ENCODE results near the gene CLOCK.
"Not testable (repeated sequence)": the region's sequence is repeated elsewhere in the genome, so short reads cannot be mapped to it uniquely, and the experiment has no call there.

Gene CLOCK

DNA sequence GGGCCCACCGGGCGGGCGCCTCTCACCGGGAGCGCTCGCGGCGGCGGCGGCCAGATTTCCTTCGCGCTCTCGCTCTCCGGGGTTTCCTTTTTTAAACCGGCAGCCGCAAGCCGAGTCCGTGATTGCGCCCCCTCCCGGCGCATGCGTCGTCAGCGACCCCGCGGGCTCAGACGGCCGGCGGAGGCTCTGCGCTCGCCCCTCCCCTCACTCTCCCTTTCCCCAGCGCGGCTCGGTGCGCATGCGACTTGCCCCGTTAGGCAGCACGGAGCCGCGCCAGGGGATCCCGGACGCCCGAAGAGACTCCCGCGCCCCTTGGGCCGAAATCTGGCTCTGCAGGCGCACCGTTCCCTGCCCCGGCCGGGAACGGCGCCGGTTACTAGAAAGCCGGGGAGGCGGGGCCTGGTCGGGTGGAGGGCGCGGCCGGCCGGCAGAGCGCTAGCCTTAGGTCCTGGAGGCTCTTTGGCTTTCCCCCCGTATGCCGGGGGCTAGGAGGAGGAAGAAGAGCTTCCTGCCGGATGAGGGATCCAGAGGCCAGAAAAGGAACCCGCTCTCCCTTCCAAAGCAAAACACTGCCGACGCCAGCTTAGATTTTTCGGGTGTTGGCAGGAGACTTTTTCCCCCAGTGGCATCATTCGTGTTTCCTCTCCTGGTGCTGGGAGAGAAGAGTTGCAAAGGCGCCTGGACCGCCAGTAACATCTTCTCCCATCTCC is at the start of gene CLOCK:
Gene CLOCK (minus strand): TSS at position 154 of the 710 bp plus-strand sequence. CDS start 64,124 bp downstream, outside the sequence.
- peak; percentile 77 for DNase-seq

DNA sequence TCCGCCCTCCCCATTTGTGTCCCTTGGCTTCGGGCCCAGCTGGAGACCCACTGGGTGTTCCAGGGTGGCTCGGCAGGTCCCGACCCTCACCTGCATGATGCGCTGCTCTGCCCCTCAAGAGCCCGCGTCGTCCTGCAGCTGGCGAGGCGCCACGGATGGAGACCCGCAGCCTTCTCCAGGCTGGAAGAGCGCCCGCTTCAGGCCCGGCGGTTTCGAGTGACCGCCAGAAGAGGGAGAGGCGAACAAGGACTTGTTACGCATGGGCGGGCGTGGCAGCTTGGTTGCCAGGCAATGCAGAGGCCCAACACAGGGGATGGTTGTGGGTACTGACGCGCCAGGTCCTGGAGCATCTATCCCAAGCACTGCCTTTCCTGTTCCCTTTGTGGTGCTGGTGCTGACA is 45.3 kb upstream of the CLOCK start, which contains the start of gene PDCL2:
Gene PDCL2 (minus strand): TSS at position 232 of the 400 bp plus-strand sequence. CDS start 136 bp downstream, at position 96.
- no peak for DNase-seq

GRCh38 chr4:55588160-55588559 is 41.5 kb upstream of the CLOCK start:
- DNase-seq, result no peak

- DNase-seq, result not testable (repeated sequence)
These were observed 36.1 kb upstream of the CLOCK start for GRCh38 chr4:55582773-55583172.

DNA sequence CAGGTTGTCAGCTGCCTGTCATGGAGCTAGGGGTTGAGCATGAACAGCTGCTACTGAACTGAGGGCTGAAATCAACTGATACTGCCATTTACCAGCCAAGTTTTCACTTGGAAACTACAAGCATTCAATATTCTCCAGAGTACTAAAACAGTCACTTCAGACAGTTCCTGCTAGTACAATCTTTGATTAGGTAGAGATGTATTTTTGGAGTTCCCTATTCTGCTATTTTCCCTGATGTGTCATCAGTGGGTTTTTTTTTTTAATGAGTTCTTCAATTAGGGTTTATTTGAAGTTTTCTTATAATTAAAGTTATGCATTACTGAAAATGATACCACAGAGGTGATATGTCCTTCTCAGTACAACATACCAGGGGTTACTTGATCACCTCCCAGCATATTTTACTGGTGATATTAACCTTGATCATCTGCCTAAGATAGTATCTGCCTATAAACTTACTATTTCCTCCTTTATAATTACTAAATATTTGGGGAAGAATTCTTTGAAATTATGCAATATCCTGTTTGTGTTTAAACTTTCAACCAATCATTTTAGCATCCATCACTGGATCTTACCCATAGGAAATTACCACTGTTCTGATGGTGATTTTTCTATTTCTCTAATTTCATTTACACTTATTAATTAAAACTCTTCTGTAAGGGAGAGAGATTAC is 31.8 kb upstream of the CLOCK start:
- DNase-seq, result peak; percentile 0

DNA sequence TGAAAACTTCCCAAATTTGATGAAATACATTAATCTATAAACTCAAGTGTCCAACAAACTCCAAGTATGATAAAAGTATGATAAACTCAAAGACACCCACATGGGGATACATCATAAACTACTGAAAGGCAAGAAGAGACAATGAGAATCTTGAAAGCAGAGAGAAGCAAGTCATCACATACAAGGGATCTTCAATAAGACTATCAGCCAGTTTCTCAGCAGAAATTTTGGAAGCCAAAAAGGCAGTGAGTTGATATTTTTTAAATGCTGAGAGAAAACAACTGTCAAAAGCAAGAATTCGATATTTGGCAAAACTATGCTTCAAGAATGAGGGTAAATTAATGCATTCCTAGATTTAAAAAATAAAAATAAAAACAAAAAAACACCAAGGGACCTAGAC is 28.8 kb upstream of the CLOCK start:
- DNase-seq, result no peak

GRCh38 chr4:55574252-55574651 is 27.5 kb upstream of the CLOCK start:
- DNase-seq, result peak; percentile 1

- DNase-seq, result no peak
These were observed 25.1 kb upstream of the CLOCK start for GRCh38 chr4:55571806-55572205.

GRCh38 chr4:55568905-55569504 is 22.3 kb upstream of the CLOCK start:
- no peak for DNase-seq

- DNase-seq, result no peak
These were observed 15.2 kb upstream of the CLOCK start for GRCh38 chr4:55561889-55562288.

GRCh38 chr4:55560096-55560495 is 13.4 kb upstream of the CLOCK start:
- DNase-seq, result no peak

DNA sequence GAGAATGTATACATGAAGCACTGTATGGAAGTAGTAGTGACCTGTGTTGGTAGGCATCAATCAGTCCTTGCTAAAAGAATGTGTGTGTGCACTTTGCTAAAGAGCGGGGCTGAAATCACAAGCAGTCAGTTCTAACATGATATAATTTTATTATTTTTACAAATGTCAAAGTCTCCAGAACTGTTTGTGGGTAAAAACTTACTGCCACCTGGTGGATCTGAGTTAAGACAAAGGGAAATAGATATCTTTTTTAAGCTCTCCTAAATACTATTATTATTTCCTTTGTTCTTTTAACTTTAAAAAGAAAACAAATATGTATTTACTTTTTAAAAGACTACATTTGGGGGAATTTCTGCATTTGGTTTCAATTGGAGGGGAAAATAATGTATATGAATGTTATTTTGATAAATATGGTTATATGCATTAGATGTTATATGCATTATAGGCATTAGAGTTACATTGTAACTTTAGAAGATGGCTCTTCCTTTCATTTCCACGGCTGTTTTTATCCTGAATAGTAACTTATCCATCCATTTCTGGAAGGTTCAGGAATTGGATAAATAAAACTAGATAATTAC is 7.8 kb upstream of the CLOCK start:
- DNase-seq, result peak; percentile 47

- peak; percentile 79 for DNase-seq
These were observed 6.9 kb upstream of the CLOCK start for GRCh38 chr4:55553441-55554201.

GRCh38 chr4:55551964-55552363 is 5.3 kb upstream of the CLOCK start:
- not testable (repeated sequence) for DNase-seq

DNA sequence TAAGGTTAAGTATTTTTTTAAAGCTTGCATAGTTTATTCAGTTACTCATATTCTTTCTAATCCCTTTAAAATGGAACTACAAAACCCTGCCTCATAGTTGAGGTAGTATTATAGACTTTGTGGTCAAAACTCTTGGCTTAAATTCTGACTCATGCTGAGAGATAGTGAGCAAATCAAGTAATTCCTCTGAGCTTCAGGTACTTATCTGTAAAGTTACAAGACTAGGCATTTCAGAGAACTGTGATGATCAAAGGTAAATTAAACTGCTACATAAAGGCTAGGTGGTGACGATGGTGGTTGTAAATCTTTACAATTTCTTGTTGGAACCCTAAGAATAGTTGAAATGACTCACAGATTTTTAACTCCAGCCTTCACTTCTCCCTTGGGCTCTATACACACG is 3.2 kb upstream of the CLOCK start:
- peak; percentile 74 for DNase-seq

DNA sequence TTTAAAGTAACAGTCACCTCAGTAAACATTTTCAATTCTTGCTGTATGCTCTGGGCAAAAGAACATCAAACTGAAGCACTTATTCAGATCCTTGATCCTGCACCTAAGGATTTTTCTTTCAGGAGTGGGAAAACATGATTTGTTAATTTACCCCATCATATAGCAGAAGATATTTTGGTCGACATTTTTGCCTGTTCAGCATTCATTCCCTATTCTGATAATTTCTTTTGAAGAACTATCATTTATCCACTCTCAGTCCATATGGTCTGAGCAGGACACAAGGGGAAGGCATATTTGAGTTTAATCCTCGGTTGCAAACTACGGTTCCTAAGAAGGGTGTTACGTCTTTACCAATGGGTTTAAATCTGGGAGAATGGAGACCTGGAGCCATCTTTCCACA is 1.2 kb upstream of the CLOCK start:
- DNase-seq, result no peak

DNA sequence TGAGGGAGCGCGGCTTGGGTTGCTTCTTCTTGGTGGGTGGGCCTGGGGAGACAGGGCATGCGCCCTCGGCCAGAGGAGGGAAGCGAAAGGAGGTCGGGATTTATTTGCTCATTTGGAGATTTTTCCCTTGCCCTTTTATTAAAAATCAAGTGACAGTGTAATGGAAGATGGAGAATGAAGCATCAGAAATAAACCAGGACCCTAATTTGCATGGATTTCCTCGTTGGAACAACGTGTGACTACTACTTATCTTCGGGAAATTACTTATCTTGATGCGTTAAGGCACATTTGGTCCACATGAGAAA is 709 bp upstream of the CLOCK start:
- no peak for DNase-seq

- DNase-seq, result no peak
These were observed 278 bp downstream of the CLOCK start for GRCh38 chr4:55546506-55546755.

- peak; percentile 60 for DNase-seq
These were observed 836 bp downstream of the CLOCK start for GRCh38 chr4:55545641-55546505.

DNA sequence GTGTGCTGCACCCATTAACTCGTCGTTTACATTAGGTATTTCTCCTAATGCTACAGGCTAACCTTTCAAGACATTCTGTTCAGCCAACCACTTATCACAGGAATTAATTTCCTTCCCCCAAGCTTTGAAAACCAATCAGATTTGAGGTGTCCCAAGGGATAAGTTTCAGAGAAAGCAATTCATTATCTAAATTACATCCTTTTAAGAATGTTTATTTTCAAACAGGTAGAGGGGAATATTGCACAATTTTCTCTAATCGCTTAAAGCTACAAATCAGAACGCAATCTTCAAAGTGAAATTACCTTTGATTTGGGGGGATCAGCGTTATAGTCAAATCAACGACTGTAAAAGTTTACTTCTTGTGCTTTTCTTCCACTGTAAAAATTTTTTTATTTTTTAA is 1.6 kb downstream of the CLOCK start:
- DNase-seq, result no peak

DNA sequence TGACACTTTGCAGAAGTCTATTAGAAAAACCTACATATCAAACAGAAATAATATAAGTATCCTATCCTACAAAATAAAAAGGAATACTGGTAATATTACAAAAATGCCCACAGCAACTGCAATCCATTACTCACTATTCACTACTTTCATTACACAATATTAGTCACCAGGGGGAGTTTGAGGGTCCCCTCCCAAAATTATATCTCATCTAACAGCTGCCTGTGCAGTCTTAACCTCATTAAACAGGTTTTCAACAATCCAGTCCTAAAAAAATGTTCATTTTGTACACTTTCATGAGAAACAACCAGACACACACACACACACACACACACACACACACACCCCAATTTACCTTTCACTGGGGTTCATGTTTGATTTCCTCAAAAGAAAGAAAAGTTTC is 2.9 kb downstream of the CLOCK start:
- DNase-seq, result peak; percentile 32

GRCh38 chr4:55540271-55540670 is 6.4 kb downstream of the CLOCK start:
- no peak for DNase-seq

All from HCEC 1CT (cell line).